Activated naive CD4-positive, alpha-beta T cell treated with anti-CD3 and anti-CD28 coated beads, Interleukin-2, amount 50 U/mL, for 16 hours (primary cell): ENCODE results near the gene ZRANB1.
"Not testable (repeated sequence)": the region's sequence is repeated elsewhere in the genome, so short reads cannot be mapped to it uniquely, and the experiment has no call there.

Experiments
- DNase-seq: peaks from one replicate; pipeline ENCODE4 v3.0.0-alpha.2; 2020

ZRANB1 gene

GRCh38 chr10:124971276-124971675 is 29.4 kb downstream of the ZRANB1 start:
- no peak for DNase-seq

GRCh38 chr10:124972637-124973036 is 30.7 kb downstream of the ZRANB1 start:
- DNase-seq: no peak

GRCh38 chr10:124974131-124974530 is 32.2 kb downstream of the ZRANB1 start:
- DNase-seq: no peak

- DNase-seq: no peak
Measured at GRCh38 chr10:124975977-124976514, 34.1 kb downstream of the ZRANB1 start.

GRCh38 chr10:124977161-124977560 is 35.2 kb downstream of the ZRANB1 start:
- no peak for DNase-seq

GRCh38 chr10:124977648-124978375 is 35.9 kb downstream of the ZRANB1 start:
- no peak for DNase-seq

GRCh38 chr10:124978376-124978725 is 36.4 kb downstream of the ZRANB1 start:
- no peak for DNase-seq

- no peak for DNase-seq
Measured at GRCh38 chr10:124983321-124983720, 41.4 kb downstream of the ZRANB1 start.

GRCh38 chr10:124984376-124984775 is 42.5 kb downstream of the ZRANB1 start:
- no peak for DNase-seq

GRCh38 chr10:124985162-124985561 is 43.2 kb downstream of the ZRANB1 start:
- no peak for DNase-seq

- no peak for DNase-seq
Measured at GRCh38 chr10:124987788-124988187, 45.9 kb downstream of the ZRANB1 start.

GRCh38 chr10:124988753-124989152 is 46.8 kb downstream of the ZRANB1 start:
- not testable (repeated sequence) for DNase-seq

- no peak for DNase-seq
Measured at GRCh38 chr10:124989526-124989925, 47.6 kb downstream of the ZRANB1 start.

GRCh38 chr10:124990671-124991625 is 49.0 kb downstream of the ZRANB1 start:
- no peak for DNase-seq

- no peak for DNase-seq
Measured at GRCh38 chr10:124991835-124992234, 49.9 kb downstream of the ZRANB1 start.

- no peak for DNase-seq
Measured at GRCh38 chr10:124992462-124993344, 50.8 kb downstream of the ZRANB1 start.

- DNase-seq: no peak
Measured at GRCh38 chr10:124993345-124993708, 51.4 kb downstream of the ZRANB1 start.

- no peak for DNase-seq
Measured at GRCh38 chr10:124993736-124994451, 52.0 kb downstream of the ZRANB1 start.

- no peak for DNase-seq
Measured at GRCh38 chr10:124994573-124995473, 52.9 kb downstream of the ZRANB1 start.

GRCh38 chr10:124995605-124996004 is 53.7 kb downstream of the ZRANB1 start:
- DNase-seq: no peak
